ENCODE data around the gene ST3GAL4.

Gene ST3GAL4

GRCh38 chr11:126331286-126331685 lies 24.2 kb upstream of the ST3GAL4 start:
- DNase-seq (ENCODE audit: low read depth), result no peak

GRCh38 chr11:126332221-126332711 lies 23.2 kb upstream of the ST3GAL4 start:
- DNase-seq (ENCODE audit: low read depth), result no peak

DNA sequence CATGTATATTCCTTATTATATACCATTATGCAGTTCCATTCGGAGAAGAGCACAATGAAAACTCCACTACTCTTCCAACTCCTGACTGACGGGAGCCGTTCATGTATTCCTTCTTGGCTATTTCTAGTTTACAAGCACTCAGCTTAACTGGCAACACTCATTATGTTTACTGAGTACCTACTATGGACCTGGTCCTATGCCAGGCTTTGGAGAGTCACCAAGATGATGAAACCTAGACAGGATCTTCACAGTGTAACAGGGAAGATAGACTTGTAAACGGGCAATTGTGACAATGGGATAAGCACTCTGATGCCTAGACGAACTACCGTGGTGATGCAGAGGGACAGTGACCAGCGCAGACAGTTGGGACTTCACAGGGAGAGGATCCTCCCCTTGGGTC lies 22.3 kb upstream of the ST3GAL4 start:
- DNase-seq (ENCODE audit: low read depth), result no peak

GRCh38 chr11:126334659-126335462 lies 20.6 kb upstream of the ST3GAL4 start:
- no peak for DNase-seq (ENCODE audit: low read depth)

DNA sequence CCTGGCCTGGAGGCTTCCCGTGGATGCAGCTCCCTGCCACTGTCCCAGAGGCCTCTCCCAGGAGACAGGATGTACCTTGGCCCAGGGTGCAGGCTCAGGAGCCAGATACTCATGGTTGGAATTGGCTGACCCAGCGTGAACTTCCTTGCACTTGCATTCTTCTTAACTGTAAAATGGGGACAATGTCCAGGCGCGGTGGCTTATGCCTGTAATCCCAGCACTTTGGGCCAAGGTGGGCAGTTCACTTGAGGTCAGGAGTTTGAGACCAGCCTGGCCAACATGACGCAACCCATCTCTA lies 20.1 kb upstream of the ST3GAL4 start:
- DNase-seq (ENCODE audit: low read depth), result no peak

GRCh38 chr11:126336138-126336541 lies 19.3 kb upstream of the ST3GAL4 start:
- DNase-seq (ENCODE audit: low read depth), result no peak

DNA sequence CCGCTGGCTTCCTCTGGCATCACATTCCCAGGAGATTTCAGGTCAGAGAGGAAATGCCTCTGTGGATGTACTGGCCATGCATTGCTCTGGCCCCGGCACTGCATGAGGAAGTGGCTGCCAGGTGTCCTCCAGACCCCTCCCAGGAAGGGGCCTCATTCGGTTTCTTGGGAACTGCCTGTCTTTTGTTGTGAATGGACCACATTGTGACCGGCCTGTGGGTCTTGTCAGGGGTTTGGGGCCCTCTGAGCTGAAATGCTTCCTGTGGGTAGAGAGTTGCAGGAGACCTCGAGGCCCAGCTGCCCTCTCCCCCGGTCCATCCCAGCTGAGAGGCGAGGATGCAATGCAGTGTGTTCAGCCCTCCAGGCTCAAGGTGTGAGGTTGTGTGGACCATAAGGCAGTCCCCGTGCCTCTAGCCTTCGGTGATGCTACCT lies 18.8 kb upstream of the ST3GAL4 start:
- no peak for DNase-seq (ENCODE audit: low read depth)

DNA sequence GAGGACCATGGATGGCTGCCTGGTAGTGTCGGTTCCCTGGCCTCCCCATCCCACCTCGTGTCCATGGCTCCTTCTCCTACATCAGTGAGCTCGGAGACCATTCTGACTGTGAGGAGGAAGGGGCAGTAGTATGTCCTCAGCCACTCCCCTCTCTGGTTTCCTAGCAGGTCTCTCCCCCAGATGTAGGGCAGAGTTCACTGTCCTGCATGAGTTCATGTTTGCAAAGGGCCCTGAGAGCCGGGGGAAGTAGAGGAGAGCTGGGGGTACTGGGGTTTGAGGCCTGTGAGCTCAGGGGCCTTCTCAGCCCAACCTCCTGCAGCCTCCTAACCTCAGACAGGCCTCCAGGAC lies 18.4 kb upstream of the ST3GAL4 start:
- no peak for DNase-seq (ENCODE audit: low read depth)

- no peak for DNase-seq (ENCODE audit: low read depth)
Measured at GRCh38 chr11:126337474-126338241, 17.8 kb upstream of the ST3GAL4 start.

- no peak for DNase-seq (ENCODE audit: low read depth)
Measured at GRCh38 chr11:126338346-126339055, 17.0 kb upstream of the ST3GAL4 start.

DNA sequence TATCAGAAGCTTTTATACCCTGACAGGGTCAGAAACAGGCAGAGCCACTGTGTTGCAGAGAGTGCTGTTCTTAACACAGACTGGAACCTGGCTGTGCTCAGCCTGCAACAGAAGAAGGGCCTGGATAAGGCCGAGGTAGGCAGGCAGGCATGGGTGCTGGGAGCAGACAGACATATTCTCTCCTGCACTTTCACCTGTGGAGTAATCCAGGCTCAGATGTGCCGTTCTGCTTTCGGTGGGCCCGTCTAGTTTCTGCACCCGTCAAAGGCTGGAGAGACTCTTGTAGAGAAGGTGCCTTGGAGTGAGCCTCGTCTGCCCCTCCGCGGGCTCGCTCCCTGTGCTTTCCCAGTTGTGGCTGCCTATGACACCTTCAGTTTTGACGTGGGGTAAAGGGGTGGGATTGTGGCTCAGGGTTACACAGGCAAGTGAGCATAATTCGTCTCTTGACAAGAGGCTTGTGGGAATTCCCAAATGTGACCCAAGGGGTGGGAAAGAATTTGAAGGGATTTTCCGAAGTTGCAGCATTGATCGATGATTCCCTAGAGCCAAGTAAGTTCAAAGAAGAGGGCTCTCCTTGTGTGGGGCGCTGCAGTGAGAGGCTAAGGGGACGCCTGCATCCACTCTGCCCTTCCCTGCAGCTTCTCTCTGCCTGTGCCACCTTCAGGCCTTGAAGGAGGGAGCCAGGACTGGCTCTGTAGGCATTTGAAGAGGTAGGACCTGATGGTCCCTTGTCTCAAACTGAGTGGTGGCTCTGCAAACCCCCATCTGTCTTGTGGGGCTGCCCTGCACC lies 16.2 kb upstream of the ST3GAL4 start:
- DNase-seq (ENCODE audit: low read depth), result no peak

GRCh38 chr11:126339863-126340434 lies 15.5 kb upstream of the ST3GAL4 start:
- no peak for DNase-seq (ENCODE audit: low read depth)

- no peak for DNase-seq (ENCODE audit: low read depth)
Measured at GRCh38 chr11:126340960-126341606, 14.4 kb upstream of the ST3GAL4 start.

DNA sequence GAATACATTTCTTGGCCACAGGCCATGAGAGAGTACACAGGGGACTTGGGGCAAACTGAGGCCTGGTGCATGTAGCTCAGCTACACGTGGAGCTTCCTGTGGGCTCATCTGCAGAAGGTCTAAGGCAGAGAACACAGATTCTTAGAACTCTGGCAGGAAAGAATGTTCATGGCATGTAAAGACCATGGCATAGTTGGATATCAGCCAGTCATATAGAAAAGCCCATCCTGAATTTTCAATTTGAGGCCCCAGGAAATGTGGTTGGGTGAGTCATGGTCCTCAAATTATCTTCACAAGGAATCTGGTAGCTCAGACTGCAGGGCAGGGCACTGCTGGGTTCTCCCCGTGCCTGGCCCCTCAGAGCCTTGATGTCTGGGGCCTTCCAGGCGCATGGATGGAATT lies 13.7 kb upstream of the ST3GAL4 start:
- no peak for DNase-seq (ENCODE audit: low read depth)

GRCh38 chr11:126343051-126343450 lies 12.4 kb upstream of the ST3GAL4 start:
- no peak for DNase-seq (ENCODE audit: low read depth)

DNA sequence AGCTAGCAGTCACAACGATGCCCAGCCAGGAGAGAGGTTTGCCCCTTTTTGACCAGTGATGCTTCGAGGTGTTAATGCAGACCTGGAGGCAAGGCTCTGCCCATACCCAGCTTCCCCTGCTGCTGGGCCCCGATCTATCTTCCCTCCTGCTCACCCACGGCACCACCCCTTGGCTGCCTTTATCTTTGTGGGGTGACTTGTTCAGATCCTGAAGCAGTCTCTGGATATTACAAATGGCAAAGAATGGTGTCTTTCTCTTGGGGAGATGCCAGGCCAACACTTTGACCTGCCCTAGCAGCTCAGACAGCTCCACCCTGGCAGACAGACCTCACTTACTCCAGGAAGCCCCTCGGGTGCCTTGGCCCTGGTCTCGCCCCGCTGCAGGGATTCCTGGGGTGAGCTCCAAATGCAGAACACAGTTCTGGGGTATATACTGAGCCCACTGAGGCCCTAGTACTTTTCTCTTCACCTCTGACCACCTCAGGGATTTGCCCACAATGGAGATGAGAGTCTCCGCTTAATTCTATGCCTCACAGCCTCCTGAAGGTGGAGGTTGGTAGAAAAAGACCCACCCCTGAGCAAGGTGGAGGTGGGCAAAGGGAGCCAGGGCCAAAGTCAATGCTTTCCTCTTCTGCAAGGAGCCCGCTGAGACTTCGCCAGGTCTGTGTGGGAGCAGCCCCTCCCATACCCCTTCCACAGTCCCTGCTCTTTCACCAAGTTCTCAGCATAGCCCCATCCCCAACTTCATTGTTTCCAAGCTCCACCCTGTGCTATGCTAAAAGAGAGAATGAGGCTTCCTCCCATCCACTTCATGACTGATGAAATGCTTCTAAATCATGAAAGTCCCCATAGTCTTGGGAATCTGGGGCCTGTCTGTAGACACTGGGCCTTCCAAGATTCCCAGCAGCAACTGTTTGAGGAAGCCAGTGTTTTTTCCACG lies 11.1 kb upstream of the ST3GAL4 start:
- no peak for DNase-seq (ENCODE audit: low read depth)

DNA sequence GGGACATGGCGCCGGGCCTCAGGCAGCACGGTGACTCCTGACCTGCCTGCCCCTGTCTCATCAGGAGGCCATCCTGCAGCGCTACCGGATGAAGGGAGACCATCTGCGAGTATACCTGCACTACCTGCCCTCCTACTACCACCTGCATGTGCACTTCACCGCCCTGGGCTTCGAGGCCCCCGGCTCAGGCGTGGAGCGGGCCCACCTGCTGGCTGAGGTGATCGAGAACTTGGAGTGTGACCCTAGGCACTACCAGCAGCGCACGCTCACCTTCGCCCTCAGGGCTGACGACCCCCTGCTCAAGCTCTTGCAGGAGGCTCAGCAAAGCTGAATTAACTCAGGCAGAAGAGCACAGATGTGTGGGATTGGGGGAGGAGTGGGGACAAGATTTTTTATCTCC lies 10.2 kb upstream of the ST3GAL4 start:
- no peak for DNase-seq (ENCODE audit: low read depth)

DNA sequence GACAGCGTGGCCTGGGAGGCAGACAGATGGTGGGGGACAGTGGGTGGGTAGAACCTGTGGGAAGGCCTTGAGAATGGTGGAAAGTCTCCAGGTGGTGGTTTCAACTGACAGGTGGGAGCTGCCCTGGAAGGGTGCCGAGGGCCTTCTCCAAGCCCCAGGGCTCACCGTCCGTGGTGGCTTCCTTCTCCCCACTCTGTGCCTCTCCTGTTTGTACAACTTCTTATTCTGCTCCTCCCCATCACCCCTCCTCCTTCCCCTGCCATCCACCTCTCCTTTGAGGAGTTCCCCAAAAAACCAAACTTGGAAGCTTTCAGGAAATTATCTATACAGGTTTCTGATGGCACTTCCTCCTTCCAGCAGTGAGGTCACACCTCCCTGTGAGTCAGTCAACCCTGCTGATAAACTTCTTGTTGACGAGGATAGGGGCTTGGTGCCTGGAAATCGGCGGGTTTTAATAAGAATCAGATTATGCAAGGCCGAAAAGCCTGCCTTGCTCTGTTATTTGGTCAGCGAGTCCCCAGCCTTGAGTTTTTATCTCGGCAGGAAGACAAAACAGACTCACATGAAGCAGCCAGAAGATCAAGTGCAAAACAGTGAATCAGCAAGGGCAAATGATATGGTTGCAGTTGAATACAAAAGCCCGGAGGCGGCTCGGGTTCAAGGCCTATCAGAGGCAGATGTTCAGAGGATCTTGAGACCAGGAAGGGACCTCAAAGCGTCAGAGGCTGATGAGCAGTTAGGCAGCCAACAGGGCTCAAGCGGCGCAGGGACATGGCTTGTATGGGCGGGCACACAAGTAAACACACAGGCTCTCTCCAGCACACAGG lies 9.5 kb upstream of the ST3GAL4 start:
- no peak for DNase-seq (ENCODE audit: low read depth)

GRCh38 chr11:126346586-126346940 lies 8.9 kb upstream of the ST3GAL4 start:
- no peak for DNase-seq (ENCODE audit: low read depth)

Measured in activated T-cell treated with anti-CD3 and anti-CD28 coated beads for 1 hour (primary cell).